Measurements from ENCODE around the gene PLEKHB1.

DNA sequence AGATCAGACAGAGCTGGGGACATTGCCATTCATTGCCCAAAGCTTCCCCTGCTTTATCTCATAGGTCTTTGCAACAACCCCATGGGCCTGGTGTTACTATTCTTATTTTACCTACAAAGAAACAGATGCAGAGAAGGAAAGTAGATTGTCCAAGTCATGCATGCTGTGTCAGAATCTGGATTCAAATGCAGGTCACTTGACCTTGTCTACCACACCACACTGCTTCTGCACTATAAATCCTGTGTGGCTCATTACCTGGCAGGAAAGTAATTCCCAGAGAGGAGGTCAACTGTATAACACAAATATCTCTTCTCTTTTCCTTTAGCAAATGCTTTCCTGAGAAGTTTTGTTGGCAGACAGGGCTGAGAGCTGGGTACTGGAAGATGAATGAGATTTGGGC, 18.5 kb downstream of the PLEKHB1 start:
- no peak for TF ChIP-seq CTCF (IDR thresholded peaks at IDR 0.05; ENCODE audit: low read depth, low read length)
- TF ChIP-seq EZH2phosphoT487 (IDR thresholded peaks at IDR 0.05; ENCODE audit: low read depth) = no peak
